Stimulated activated CD4-positive, alpha-beta T cell treated with anti-CD3 and anti-CD28 coated beads, Interleukin-12 subunit alpha, Interleukin-12 subunit beta, amount 100 ng/mL, for 24 hours (primary cell): ENCODE data around the gene CFAP299.
"Not testable (repeated sequence)": the region's sequence is repeated elsewhere in the genome, so short reads cannot be mapped to it uniquely, and the experiment has no call there.

Experiments used
- DNase-seq, 2 experiments: peaks; one replicate each; pipeline ENCODE4 v3.0.0-alpha.2; 2020; ENCODE audit warnings: low read depth in 2 of 2

The CFAP299 gene

DNA sequence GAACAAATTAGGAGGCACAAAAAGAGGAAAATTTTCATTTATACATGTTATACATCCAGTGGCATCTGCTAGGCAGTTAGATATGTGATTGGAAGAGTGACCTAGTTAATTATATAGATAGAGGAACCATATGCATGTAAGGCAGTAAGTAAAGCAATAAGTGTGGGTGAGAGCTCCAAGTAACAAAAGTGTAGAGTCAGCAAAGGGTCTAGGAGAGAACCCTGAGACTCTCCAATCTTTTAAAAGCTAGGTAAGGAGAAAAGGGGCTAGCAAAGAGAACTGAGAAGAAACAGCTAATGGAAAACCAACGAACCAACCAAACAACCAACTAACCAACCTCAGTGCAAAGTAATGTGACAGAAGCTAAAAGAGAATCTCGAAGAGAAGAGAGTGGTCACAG is 3.8 kb upstream of the CFAP299 start:
- DNase-seq: no peak

- DNase-seq: no peak
Measured at GRCh38 chr4:80333121-80333520, 2.4 kb upstream of the CFAP299 start.

GRCh38 chr4:80334568-80334967 is 962 bp upstream of the CFAP299 start:
- no peak for DNase-seq

- DNase-seq: no peak
Measured at GRCh38 chr4:80335226-80335553, 340 bp upstream of the CFAP299 start.

DNA sequence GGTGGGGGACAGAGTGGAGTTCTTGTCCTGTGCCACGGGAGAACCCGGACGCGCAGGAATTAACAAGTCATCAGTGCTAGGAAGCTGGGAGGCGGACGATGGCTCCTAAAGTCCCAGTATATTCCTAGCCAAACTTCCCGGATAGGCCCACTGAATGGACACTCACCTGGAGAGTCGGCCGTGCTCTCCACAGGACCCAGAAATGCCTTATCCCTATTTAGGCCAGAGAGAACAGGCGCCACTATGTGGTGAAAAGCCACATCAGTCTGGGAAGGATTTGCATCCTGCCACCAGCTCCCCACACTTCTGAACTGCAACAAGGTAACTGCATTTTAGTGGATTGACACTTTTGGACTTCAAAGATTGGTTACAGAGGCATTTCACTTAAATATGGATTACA is 1.1 kb downstream of the CFAP299 start:
- DNase-seq: no peak

- DNase-seq: no peak
Measured at GRCh38 chr4:80340036-80340435, 4.5 kb downstream of the CFAP299 start.

GRCh38 chr4:80342684-80343083 is 7.2 kb downstream of the CFAP299 start:
- not testable (repeated sequence) for DNase-seq

DNA sequence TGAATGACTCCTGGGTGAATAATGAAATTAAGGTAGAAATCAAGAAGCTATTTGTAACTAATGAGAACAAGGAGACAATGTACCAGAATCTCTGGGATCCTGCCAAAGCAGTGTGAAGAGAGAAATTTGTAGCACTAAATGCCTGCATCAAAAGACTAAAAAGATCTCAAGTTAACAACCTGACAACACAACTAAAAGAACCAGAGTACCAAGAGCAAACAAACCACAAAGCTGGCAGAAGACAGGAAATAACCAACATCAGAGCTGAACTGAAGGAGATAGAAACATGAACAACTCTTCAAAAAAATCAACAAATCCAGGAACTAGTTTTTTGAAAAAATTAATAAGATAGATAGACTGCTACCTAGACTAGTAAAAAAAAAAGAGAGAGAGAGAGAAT is 8.4 kb downstream of the CFAP299 start:
- no peak for DNase-seq

DNA sequence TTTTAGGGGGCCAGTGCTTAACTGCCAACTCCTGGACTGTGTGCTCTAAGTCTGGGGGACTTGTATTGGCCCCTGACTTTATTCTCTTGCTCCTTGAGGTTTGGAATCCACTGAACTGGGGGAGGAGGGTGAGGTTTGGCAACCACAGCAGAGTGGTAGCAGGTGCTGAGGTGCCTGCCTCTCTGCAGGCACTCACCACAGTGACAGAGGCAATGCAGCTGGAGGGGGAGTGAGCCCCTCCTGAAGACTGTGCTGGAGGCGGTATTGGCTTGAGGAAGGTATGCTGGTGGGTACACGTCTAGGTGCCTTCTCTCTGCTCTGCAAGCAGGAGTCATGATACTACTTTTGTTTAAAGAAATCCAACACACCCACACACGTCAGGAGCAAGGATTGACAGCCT is 24.6 kb downstream of the CFAP299 start:
- DNase-seq: no peak

DNA sequence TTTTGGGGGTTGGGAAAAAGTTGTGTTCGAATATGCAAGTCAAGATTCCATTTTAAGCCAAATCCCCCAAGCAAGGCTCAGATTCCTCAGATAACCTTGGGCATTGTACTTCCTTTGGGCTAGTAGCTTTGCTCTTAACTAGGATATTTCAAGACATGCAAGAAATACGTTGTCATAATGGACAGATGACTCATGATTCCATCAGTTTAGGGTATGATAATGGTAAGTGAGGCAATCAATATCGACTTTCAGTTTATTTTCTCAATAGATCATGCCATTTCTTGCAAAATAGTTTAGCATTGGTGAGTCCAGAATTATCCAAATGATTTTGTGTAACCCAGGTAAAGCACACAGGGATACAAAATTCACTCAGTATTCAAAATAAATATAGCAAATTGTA is 25.4 kb downstream of the CFAP299 start:
- DNase-seq: no peak

DNA sequence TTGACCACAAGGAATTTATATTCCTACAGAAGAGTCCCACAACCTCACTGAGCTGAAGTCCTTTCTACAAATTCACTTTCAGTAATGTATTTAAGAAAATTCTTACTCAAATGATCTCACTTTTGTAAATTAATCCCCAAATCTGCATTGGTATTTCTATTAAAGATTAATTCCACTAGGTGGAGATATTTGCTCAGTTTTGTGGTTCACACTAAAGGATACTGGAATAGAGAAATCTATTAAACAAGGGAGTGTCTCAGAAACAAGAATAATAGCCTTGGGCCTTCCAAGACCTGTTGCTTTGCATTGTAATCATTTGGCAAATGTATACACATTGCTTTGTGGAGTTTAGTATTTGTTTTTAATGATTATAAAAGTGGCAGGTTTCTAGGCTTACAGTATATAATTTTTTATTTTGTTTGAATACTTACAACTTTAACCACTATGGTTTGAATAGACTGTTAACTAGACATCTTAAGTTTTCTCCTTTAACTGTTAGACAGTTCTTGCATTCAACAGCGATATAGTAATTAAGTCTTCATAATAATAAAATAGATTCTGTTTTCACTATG is 25.9 kb downstream of the CFAP299 start:
- DNase-seq: no peak

DNA sequence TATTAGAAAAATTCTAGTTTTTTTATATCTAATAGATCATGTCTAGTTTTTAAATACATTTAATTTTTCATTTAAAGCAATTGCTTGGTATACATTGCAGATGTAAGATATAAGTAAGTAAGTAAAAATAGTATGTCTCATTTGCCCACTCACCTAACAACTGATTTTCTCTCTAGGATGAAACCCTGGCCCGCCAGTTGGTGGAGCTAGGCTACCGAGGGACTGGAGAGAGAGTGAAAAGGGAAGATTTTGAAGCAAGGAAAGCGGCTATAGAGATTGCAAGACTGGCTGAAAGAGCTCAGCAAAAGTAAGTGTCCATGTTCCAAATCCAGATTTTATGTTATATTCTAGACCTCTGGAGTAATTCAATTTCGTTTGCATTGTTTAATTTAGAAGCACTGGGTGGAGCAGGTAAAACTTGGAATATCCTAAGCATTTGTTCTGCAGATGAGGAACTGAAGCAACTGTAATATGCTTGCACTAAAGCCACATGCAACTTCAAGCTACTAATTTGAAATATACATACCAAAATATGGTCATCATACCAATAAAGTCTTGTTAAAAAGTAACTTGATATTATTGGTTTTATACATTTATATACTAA is 27.1 kb downstream of the CFAP299 start:
- peak; percentile 9 to 28 for DNase-seq

- DNase-seq: peak; percentile 25 to 34
Measured at GRCh38 chr4:80365928-80366327, 30.4 kb downstream of the CFAP299 start.

DNA sequence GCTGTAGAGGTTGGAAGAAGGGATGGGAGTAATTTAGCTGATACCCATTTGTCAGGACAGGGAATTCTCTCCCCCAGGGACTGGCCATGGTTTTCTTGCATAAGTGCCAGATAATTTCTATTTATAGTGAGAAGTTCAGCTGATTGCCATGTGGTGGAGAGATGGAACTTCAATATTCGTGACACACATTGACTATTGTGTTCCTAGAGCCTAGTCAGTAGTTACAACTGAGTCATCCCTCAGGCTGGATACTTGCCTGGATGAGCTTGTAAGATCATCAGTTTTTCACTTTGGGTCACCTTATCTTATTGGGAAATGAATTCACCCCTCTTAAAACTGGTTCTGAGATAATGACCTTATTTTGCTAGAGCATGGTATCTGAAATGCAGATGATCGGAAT is 32.2 kb downstream of the CFAP299 start:
- no peak for DNase-seq

DNA sequence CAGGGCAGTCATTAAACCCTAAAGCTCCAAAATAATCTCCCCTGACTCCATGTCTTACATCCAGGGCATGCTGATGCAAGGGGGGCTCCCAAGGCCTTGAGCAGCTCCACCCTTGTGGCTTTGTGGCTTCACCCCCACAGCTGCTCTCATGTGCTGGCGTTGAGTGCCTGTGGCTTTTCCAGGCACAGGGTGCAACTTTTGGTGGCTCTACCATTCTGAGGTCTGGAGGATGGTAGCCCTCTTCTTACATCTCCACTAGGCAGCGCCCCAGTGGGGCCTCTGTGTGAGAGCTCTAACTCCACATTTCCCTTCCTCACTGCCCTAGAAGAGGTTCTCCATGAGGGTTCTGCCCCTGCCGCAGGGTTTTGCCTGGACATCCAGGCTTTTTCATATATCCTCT is 35.1 kb downstream of the CFAP299 start:
- DNase-seq: no peak

DNA sequence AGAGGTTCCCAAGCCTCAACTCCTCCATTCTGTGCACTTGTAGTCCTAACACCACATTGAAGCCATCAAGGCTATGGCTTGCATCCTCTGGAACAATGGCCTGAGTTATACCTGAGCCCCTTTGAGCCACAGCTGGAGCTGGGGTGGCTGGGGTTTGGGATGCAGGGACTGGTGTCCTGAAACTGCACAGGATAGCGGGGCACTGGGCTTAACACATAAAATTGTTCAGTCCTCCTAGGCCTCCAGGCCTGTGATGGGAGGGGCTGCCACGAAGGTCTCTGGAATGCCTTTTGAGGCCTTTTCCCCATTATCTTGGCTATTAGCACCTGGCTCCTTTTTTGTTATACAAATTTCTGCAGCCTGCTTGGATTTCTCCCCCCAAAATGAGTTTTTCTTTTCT is 35.5 kb downstream of the CFAP299 start:
- DNase-seq: no peak

DNA sequence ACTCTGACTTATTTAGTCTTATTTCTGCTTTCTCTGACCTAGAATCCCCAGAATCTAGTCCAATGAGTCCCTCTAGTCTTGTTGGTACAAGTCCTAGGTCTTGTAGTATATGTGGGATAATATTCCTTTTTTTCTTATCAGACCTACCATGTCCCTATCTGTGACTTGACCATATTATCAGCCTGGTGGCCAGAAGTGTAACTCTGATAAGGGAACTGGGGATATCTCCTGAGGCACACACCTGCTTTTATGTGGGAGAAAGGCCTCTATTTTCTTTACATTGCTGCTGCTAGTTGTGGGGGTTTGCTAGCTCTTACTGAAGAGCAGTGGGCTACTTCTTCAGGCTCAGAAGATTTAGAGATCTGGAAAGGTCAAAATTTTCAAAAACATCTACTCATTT is 38.6 kb downstream of the CFAP299 start:
- no peak for DNase-seq

GRCh38 chr4:80382090-80382832 is 46.7 kb downstream of the CFAP299 start:
- DNase-seq: no peak

- no peak for DNase-seq
Measured at GRCh38 chr4:80385397-80386280, 50.1 kb downstream of the CFAP299 start.

DNA sequence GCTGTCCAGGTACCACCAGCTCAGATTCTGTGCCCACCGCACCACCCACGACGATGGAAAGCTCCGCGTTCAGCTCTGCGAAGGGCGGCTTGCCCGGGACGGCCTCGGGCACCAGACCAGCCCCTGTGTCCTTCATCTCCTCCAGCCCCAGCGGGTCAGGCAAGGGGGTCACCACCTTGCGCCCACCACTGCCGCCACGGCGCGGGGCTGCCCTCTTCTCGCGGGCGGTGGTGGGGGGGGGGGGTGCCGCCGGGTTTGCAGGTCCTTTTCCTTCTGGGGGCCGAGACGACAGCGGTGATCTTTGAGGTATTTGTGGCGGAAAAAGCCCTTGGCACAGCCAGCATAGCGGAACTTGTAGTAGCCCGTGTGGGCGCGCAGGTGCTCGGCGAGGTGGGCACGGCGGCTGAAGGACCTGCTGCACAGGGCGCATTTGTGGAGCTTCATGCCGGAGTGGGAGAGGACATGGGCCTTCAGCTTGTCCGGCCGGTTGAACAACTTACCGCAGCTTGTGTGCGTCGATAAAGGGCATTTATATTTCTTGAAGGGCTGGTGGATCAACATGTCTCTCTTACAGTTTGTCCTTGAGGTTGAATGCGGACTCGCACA is 50.9 kb downstream of the CFAP299 start:
- no peak for DNase-seq

DNA sequence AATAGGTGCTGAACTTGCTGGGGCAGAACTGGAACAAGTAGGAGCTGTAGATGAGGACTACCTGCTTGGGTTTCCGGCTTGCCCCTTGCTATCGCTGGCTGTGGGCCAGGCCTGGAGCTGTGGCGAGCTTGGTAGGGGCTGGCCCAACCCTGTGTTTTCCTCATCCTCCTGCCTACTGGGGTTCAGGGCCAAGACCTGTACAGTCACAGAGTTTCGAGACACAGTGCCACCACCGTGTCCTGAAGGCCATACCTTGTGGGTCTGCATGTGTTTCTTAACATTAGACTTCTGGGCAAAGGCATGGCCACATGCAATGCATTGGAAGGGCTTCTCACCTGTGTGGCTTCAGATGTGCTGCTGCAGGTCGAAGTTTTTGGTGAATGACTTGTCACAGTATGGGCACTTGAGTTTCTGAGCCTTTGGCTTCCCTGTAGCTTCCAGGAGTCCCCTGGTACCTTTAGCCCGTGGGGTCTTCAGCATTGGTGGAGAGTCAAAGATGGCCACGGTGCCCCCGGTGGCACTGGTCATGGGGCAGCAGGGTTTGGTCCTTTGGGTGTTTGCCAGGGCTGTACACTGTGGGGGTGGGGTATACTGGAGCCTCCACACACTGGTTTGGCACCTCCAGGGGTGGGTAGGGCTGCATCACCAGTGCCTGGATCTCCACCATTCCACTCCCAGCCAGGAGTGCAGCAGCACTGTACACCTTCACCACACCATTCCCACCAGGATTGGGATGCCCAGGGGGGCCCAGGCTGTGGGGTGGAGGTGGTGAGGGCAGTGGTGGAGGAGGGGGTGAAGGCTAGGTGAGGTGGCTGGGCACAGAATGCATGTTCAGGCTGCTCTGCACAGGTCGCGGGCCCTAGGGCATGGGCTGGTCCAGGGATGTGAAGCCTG is 52.1 kb downstream of the CFAP299 start:
- DNase-seq: no peak
